K562 (cell line): ENCODE results near the gene ARMH1. TPM values are rescaled to one million over a fixed set of nuclear protein-coding genes. Genes with fewer than 3 reads are reported as not detected.

Source experiments
- ATAC-seq: fragments of 200-7000 bp; cut with Tn5 transposase; 3 replicates; pipeline ENCODE4 v1.9.1; 2020; ENCODE audit warnings: moderate library complexity
- BruUV-seq: library from RNA; stranded (reverse); fragments of 400-500 nt; replicated peaks from 2 replicates; lab custom pipeline; 2021; lab: Mats Ljungman, UMichigan
- CTCF ChIA-PET: fragments of 300-600 bp; formaldehyde crosslinking; extraction: SDS; loops from one replicate; lab custom pipeline; 2021; ENCODE audit warnings: low intra/inter-chr PET ratio; lab: Yijun Ruan, JAX
- POLR2A ChIA-PET: fragments of 300-600, 350-650 bp; sonication (Branson Sonifier 250); formaldehyde crosslinking; extraction: SDS; loops from one replicate; lab custom pipeline; 2021; ENCODE audit warnings: antibody characterized with exemption, inconsistent platforms; lab: Yijun Ruan, JAX
- DNase-seq, 4 experiments: peaks; one replicate each; pipeline versions ENCODE4 v3.0.0 to v3.0.0-alpha.2; 2011 to 2018; ENCODE audit warnings: low spot score in 3 of 4, mixed read lengths in 3 of 4; ENCODE audit errors: extremely low read depth in 1 of 4
- FAIRE-seq: peaks from 2 replicates; lab custom pipeline; 2011; peaks lifted over from hg19 to GRCh38; lab: Jason Lieb, UNC
- H2AFZ ChIP-seq: 2 replicates; pipeline ENCODE4 v1.6.0; 2011; ENCODE audit warnings: low read depth, low read length, control low read depth, inconsistent platforms
- H3K27ac ChIP-seq: fragments of 200-600 bp; 3 replicates; pipeline ENCODE4 v1.8.0; 2011; ENCODE audit warnings: low read depth, mild to moderate bottlenecking, control low read depth, inconsistent platforms, low read length, moderate library complexity, mixed read lengths; ENCODE audit errors: extremely low read depth
- H3K27me3 ChIP-seq, 2 experiments: fragments of 300-600 bp in 1 of 2; 2 replicates in 1 of 2; 3 replicates in 1 of 2; pipeline versions ENCODE4 v1.6.0 to v1.8.0; 2011; ENCODE audit warnings: inconsistent platforms in 2 of 2, low read length in 2 of 2, mild to moderate bottlenecking in 1 of 2, mixed read lengths in 1 of 2, moderate library complexity in 1 of 2; ENCODE audit not compliant: control insufficient read depth in 2 of 2, insufficient read depth in 2 of 2
- H3K36me3 ChIP-seq: fragments of 300-600 bp; 3 replicates; pipeline ENCODE4 v1.8.0; 2011; ENCODE audit warnings: mild to moderate bottlenecking, low read length, inconsistent platforms; ENCODE audit not compliant: control insufficient read depth, insufficient read depth
- H3K4me1 ChIP-seq, 2 experiments: fragments of 200-600 bp in 1 of 2; replicated peaks in 1 of 2; 2 replicates in 1 of 2; 3 replicates in 1 of 2; pipeline versions ENCODE4 v1.5.1 to v1.8.0; 2011; ENCODE audit warnings: inconsistent platforms in 2 of 2, low read length in 2 of 2, mild to moderate bottlenecking in 1 of 2, mixed read lengths in 1 of 2, moderate library complexity in 1 of 2; ENCODE audit not compliant: control insufficient read depth in 2 of 2, insufficient read depth in 2 of 2
- H3K4me2 ChIP-seq: 2 replicates; pipeline ENCODE4 v1.6.1; 2011; ENCODE audit warnings: low read length, control low read depth, inconsistent platforms, mixed read lengths; ENCODE audit not compliant: insufficient read depth
- H3K4me3 ChIP-seq: fragments of 200-600 bp; sonication (generic), shearing (Covaris generic); 2 replicates; pipeline ENCODE4 v1.5.1; 2016; ENCODE audit warnings: control low read depth, inconsistent platforms
- H3K79me2 ChIP-seq: fragments of 200-600 bp; 3 replicates; pipeline ENCODE4 v1.8.0; 2011; ENCODE audit warnings: low read length, inconsistent platforms; ENCODE audit not compliant: control insufficient read depth, insufficient read depth
- H3K9ac ChIP-seq, 2 experiments: 2 replicates each; pipeline versions ENCODE4 v1.6.0 to v1.6.1; 2011; ENCODE audit warnings: low read depth in 2 of 2, low read length in 2 of 2, control low read depth in 1 of 2, inconsistent platforms in 1 of 2, mild to moderate bottlenecking in 1 of 2, mixed read lengths in 1 of 2; ENCODE audit not compliant: insufficient read depth in 1 of 2
- H3K9me1 ChIP-seq: one replicate; pipeline ENCODE4 v1.6.0; 2011; ENCODE audit warnings: inconsistent platforms, mild to moderate bottlenecking, low read length, moderate library complexity; ENCODE audit not compliant: control insufficient read depth, insufficient read depth
- H3K9me3 ChIP-seq: replicated peaks from 2 replicates; pipeline ENCODE4 v1.5.1; 2011; ENCODE audit warnings: low read depth, low read length, inconsistent platforms; ENCODE audit not compliant: control insufficient read depth, insufficient read depth
- H4K20me1 ChIP-seq: replicated peaks from 2 replicates; pipeline ENCODE4 v1.6.1; 2011; ENCODE audit warnings: low read length, inconsistent platforms, mixed read lengths; ENCODE audit not compliant: control insufficient read depth, insufficient read depth
- BACH1 ChIP-seq: fragments of 200-800 bp; sonication (Bioruptor generic); IDR thresholded peaks from 2 replicates; pipeline ENCODE4 v1.6.1; 2016; ENCODE audit warnings: missing genetic modification characterization, missing compliant biosample characterization
- FOSL1 ChIP-seq: fragments of 200-800 bp; sonication (Bioruptor generic); conservative IDR thresholded peaks from 2 replicates; pipeline ENCODE4 v1.6.1; 2016; ENCODE audit warnings: missing genetic modification characterization, missing compliant biosample characterization
- GABPA ChIP-seq: fragments of 200-800 bp; sonication (Bioruptor generic); conservative IDR thresholded peaks from 2 replicates; pipeline ENCODE4 v1.6.1; 2016; ENCODE audit warnings: low read depth, missing genetic modification characterization, missing compliant biosample characterization
- HNRNPL ChIP-seq: fragments of 200-400 bp; formaldehyde crosslinking; IDR thresholded peaks from 2 replicates; pipeline ENCODE4 v1.6.1; 2017; ENCODE audit warnings: low read depth, mild to moderate bottlenecking, low read length
- KDM2B ChIP-seq: fragments of 250-450 bp; sonication (Bioruptor Pico); IDR thresholded peaks from 2 replicates; pipeline ENCODE4 v1.8.0; 2021; ENCODE audit warnings: mild to moderate bottlenecking, moderate library complexity
- NRF1 ChIP-seq, 2 experiments: fragments of 450-650 bp; IDR thresholded peaks in 1 of 2; conservative IDR thresholded peaks in 1 of 2; 2 replicates each; pipeline ENCODE4 v1.6.1; 2014; ENCODE audit warnings: mild to moderate bottlenecking in 2 of 2
- RCOR1 ChIP-seq, 2 experiments: IDR thresholded peaks; 2 replicates each; pipeline ENCODE4 v1.6.1; 2012; ENCODE audit warnings: low read depth in 2 of 2, low read length in 2 of 2, borderline replicate concordance in 1 of 2, improper control_type of control experiment in 1 of 2
- SMAD4 ChIP-seq: fragments of 250-450 bp; sonication (Bioruptor Pico); conservative IDR thresholded peaks from 2 replicates; pipeline ENCODE4 v1.8.0; 2021; ENCODE audit warnings: inconsistent platforms, mild to moderate bottlenecking, moderate library complexity
- SPI1 ChIP-seq: IDR thresholded peaks from 2 replicates; pipeline ENCODE4 v1.6.1; 2011; ENCODE audit warnings: low read depth, low read length, control low read depth, borderline replicate concordance
- STAT5A ChIP-seq: IDR thresholded peaks from 2 replicates; pipeline ENCODE4 v1.6.1; 2012; ENCODE audit warnings: low read length, inconsistent platforms, borderline replicate concordance
- TAF1 ChIP-seq: IDR thresholded peaks from 2 replicates; pipeline ENCODE4 v1.6.1; 2011; ENCODE audit warnings: mild to moderate bottlenecking, low read length, moderate library complexity; ENCODE audit not compliant: insufficient read depth, control insufficient read depth, severe bottlenecking; ENCODE audit errors: extremely low read depth
- YY1 ChIP-seq, 3 experiments: IDR thresholded peaks; 2 replicates each; pipeline ENCODE4 v1.6.1; 2011; ENCODE audit warnings: low read length in 2 of 3, mild to moderate bottlenecking in 2 of 3, moderate library complexity in 2 of 3, borderline replicate concordance in 1 of 3, control low read depth in 1 of 3, low read depth in 1 of 3; ENCODE audit not compliant: insufficient read depth in 3 of 3, insufficient replicate concordance in 2 of 3, control insufficient read depth in 1 of 3, insufficient read length in 1 of 3; ENCODE audit errors: extremely low read depth in 1 of 3
- ZKSCAN1 ChIP-seq: fragments of 150-350 bp; IDR thresholded peaks from 2 replicates; pipeline ENCODE4 v1.6.1; 2016; ENCODE audit warnings: low read depth, low read length
- ZNF830 ChIP-seq: fragments of 250-450 bp; sonication (Bioruptor Pico); IDR thresholded peaks from 2 replicates; pipeline ENCODE4 v1.5.0; 2021; ENCODE audit warnings: mild to moderate bottlenecking
- WGBS: fragments of 100-300 bp; shearing (Covaris generic); methylation state at CpG from one replicate; pipeline ENCODE4 v1.1.6; 2016; ENCODE audit warnings: low coverage, mixed read lengths; ENCODE audit not compliant: insufficient coverage; ENCODE audit errors: missing lambda C conversion rate; 5-methylcytosine and 5-hydroxymethylcytosine counted together
- in situ Hi-C: fragments of 300-500 bp; cut with MboI; formaldehyde crosslinking; loops from 4 replicates; pipeline ENCODE4 v1.15.0; 2018; ENCODE audit warnings: inconsistent platforms, mixed read lengths
- intact Hi-C: fragments of 100-400 bp; cut with micrococcal nuclease; formaldehyde crosslinking; loops from 2 replicates; pipeline ENCODE4 v1.14.2; 2022
- polyA plus RNA-seq, 8 experiments: library from polyadenylated mRNA; depleted of rRNA in 4 of 8; stranded (reverse) in 5 of 8; unstranded in 3 of 8; fragments of >200 nt; fragmentation: Nextera tagmentation in 2 of 8; fragmentation: Illumina TruSeq in 1 of 8; extraction: Ambion mirVana in 2 of 8; extraction: Trizol in 1 of 8; gene quantifications; 2 replicates each; pipeline versions ENCODE4 v1.2.1 to v1.2.3, GENCODE V29; 2011 to 2014; ENCODE audit warnings: inconsistent platforms in 1 of 8, missing spikeins in 1 of 8
- total RNA-seq, 7 experiments: library from RNA; depleted of rRNA in 6 of 7; stranded (reverse); fragments of >200 nt in 6 of 7; fragmentation: Illumina TruSeq in 2 of 7; extraction: Trizol in 2 of 7; gene quantifications; 2 replicates each; pipeline versions ENCODE4 v1.2.1 to v1.2.3, GENCODE V29; 2011 to 2021; ENCODE audit warnings: low replicate concordance in 1 of 7
- TF ChIP-seq, protein P1 (sequence below), 2 experiments: fragments of 450-650 bp in 1 of 2; sonication (generic) in 1 of 2; formaldehyde crosslinking in 1 of 2; IDR thresholded peaks in 1 of 2; conservative IDR thresholded peaks in 1 of 2; 2 replicates each; pipeline versions ENCODE4 v1.6.1 to v1.8.1; 2016 to 2023; ENCODE audit warnings: mild to moderate bottlenecking in 2 of 2, moderate library complexity in 2 of 2, inconsistent platforms in 1 of 2, missing genetic modification reagents in 1 of 2
- TF ChIP-seq, protein P2 (sequence below): sonication (generic); formaldehyde crosslinking; IDR thresholded peaks from 2 replicates; pipeline ENCODE4 v1.9.0; 2022; ENCODE audit warnings: mild to moderate bottlenecking, missing genetic modification reagents
- TF ChIP-seq, protein P3 (sequence below): fragments of 250-450 bp; sonication (Bioruptor Pico); IDR thresholded peaks from 2 replicates; pipeline ENCODE4 v1.4.0; 2020; ENCODE audit warnings: mild to moderate bottlenecking, moderate library complexity

Gene ARMH1
- total and polyA plus RNA-seq, 9 of the 15 experiments (the other 6 are each of a cell fraction or from before 2014, with no cell fraction given): 0.41 TPM; not detected in 8

DNA sequence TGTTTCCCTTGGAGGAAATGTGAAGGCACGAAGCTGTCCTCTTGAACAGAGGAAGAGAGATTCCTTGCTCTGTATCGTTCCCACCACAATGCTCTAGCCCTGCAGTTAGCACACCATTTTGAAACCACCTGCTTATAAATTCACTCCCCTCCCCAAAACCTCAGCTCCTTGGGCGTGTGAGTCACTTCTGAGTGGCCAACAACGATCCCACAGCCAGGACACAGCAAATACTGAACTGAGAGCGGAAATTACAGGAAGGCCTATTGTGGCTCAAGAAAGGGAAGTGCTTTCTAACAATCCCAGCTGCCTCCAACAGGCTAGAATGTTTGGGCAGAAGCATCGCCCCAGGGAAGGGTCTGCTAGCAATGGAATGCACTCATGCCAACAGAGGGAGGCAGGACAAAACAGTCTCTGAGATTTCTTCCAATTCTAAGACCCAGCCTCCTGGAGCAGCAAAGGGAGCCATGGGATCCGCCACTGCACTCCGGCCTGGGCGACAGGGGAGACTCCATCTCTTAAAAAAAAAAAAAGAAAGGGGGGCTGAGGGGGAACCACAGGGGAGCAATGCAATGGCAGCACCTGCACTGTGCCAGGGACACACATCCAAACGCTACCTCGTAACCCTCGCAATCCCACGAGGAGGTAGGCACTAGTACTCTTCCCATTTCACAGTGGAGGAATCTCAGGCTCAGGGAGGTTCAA, 2.1 kb upstream of the ARMH1 start:
- H3K36me3 ChIP-seq: no peaks in the 10 kb centered on the region
- peaks cover 4% of the 10 kb centered on the region for H3K9me1 ChIP-seq
- peak; percentile 26 for FAIRE-seq
- in situ Hi-C loops: no loop called here
- H3K27ac ChIP-seq: no peak overlapping the region
- WGBS: 57% methylated on average over 11 of the region's 13 CpGs
- DNase-seq: peak in 1 of 4 experiments; percentile 52
- peak overlapping the region; percentile 67 for H2AFZ ChIP-seq
- no peaks in the 10 kb centered on the region for H3K27me3 ChIP-seq
- POLR2A ChIA-PET: interaction anchor here (0.6 to 3.3 kb wide), 9 partner anchors 24 to 342 kb away, joined by 3 to 40 read pairs (median 5); no protein-coding TSS in a partner anchor
- CTCF ChIA-PET: no interaction called here
- intact Hi-C loops: no loop called here
- no TSS peak for BruUV-seq
- no peak for ATAC-seq
- no peaks in the 10 kb centered on the region for H4K20me1 ChIP-seq
- H3K4me1 ChIP-seq: peaks cover 23 to 35% of the 10 kb centered on the region in 2 experiments
- H3K9ac ChIP-seq: peak overlapping the region in 1 of 2 experiments; percentile 63; a peak in 1 of 4 replicates
- 0 out of 2 replicates have a peak overlapping the region, but pooled peaks have one; percentile 16 for H3K4me2 ChIP-seq
- no peaks in the 10 kb centered on the region for H3K9me3 ChIP-seq
- H3K4me3 ChIP-seq: no peak overlapping the region
- no peaks in the 10 kb centered on the region for H3K79me2 ChIP-seq
- TF ChIP-seq, protein P1, sequence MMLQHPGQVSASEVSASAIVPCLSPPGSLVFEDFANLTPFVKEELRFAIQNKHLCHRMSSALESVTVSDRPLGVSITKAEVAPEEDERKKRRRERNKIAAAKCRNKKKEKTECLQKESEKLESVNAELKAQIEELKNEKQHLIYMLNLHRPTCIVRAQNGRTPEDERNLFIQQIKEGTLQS (IDR thresholded peaks at IDR 0.05): 0 out of 2 replicates have a peak, but pooled peaks have one; percentile 43
- TF ChIP-seq, protein P1 (CRISPR knock-in tag; conservative IDR thresholded peaks at IDR 0.05): no peak
- TF ChIP-seq YY1 (IDR thresholded peaks at IDR 0.05; ENCODE audit: borderline replicate concordance in 1 of 3, control insufficient read depth in 1 of 3, extremely low read depth in 1 of 3, insufficient read depth in 3 of 3, insufficient read length in 1 of 3, insufficient replicate concordance in 2 of 3, low read depth in 1 of 3, low read length in 2 of 3) (peak in 2 of 3 experiments; percentile 19 to 42), SPI1 (peak; percentile 97), BACH1 (peak; percentile 46; the same call in 1 of the 2 replicates), FOSL1 (peak; percentile 89), ZKSCAN1 (no peak), RCOR1 (IDR thresholded peaks at IDR 0.05; ENCODE audit: borderline replicate concordance in 1 of 2, low read depth in 2 of 2, low read length in 2 of 2) (peak in 1 of 2 experiments; percentile 63; a peak in 2 of 4 replicates), NRF1 (conservative IDR thresholded peaks at IDR 0.05 in 1 of 2, IDR thresholded peaks at IDR 0.05 in 1 of 2) (0 out of 4 replicates have a peak, but pooled peaks of 1 of the 2 experiments have one; percentile 9), KDM2B (CRISPR knock-in tag) (no peak), GABPA (0 out of 2 replicates have a peak, but pooled peaks have one; percentile 11), TAF1 (no peak), HNRNPL (no peak), STAT5A (no peak), SMAD4 (CRISPR knock-in tag) (no peak), ZNF830 (CRISPR knock-in tag) (0 out of 2 replicates have a peak, but pooled peaks have one; percentile 4)
- TF ChIP-seq, protein P2, sequence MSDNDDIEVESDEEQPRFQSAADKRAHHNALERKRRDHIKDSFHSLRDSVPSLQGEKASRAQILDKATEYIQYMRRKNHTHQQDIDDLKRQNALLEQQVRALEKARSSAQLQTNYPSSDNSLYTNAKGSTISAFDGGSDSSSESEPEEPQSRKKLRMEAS (CRISPR knock-in tag): peak; percentile 69
- TF ChIP-seq, protein P3, sequence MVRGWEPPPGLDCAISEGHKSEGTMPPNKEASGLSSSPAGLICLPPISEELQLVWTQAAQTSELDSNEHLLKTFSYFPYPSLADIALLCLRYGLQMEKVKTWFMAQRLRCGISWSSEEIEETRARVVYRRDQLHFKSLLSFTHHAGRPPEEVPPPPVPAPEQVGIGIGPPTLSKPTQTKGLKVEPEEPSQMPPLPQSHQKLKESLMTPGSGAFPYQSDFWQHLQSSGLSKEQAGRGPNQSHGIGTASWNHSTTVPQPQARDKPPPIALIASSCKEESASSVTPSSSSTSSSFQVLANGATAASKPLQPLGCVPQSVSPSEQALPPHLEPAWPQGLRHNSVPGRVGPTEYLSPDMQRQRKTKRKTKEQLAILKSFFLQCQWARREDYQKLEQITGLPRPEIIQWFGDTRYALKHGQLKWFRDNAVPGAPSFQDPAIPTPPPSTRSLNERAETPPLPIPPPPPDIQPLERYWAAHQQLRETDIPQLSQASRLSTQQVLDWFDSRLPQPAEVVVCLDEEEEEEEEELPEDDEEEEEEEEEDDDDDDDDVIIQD (CRISPR knock-in tag): no peak
